Measurements from ENCODE around the gene DSCAM.
"Not testable (repeated sequence)": the region's sequence is repeated elsewhere in the genome, so short reads cannot be mapped to it uniquely, and the experiment has no call there.

The DSCAM gene

GRCh38 chr21:40335704-40336103 lies 511.3 kb downstream of the DSCAM start:
- Histone ChIP-seq H3K4me3 (ENCODE audit: low read depth, low read length) (no peak overlapping the region), H3K27me3 (replicated peaks) (no peaks in the 10 kb centered on the region), H3K27ac (no peak overlapping the region), H3K36me3 (replicated peaks) (no peaks in the 10 kb centered on the region)
- DNase-seq = no peak
- in situ Hi-C loops (cut with HindIII; ENCODE audit: low pct_ligation_motif_present, low sequenced_read_pairs) = no loop called here
- TF ChIP-seq CTCF (IDR thresholded peaks at IDR 0.05; ENCODE audit: low read depth, low read length, missing control alignments) = no peak

GRCh38 chr21:40334159-40334558 lies 512.8 kb downstream of the DSCAM start:
- Histone ChIP-seq H3K4me3 (ENCODE audit: low read depth, low read length) (no peak overlapping the region), H3K36me3 (replicated peaks) (no peaks in the 10 kb centered on the region), H3K27me3 (replicated peaks) (no peaks in the 10 kb centered on the region), H3K27ac (no peak overlapping the region)
- no peak for TF ChIP-seq CTCF (IDR thresholded peaks at IDR 0.05; ENCODE audit: low read depth, low read length, missing control alignments)
- no peak for DNase-seq
- in situ Hi-C loops (cut with HindIII; ENCODE audit: low pct_ligation_motif_present, low sequenced_read_pairs) = no loop called here

GRCh38 chr21:40333731-40334130 lies 513.2 kb downstream of the DSCAM start:
- H3K27me3 ChIP-seq (replicated peaks) = no peaks in the 10 kb centered on the region
- no peak overlapping the region for H3K27ac ChIP-seq
- H3K4me3 ChIP-seq (ENCODE audit: low read depth, low read length) = no peak overlapping the region
- no peak for DNase-seq
- TF ChIP-seq CTCF (IDR thresholded peaks at IDR 0.05; ENCODE audit: low read depth, low read length, missing control alignments) = no peak
- no peaks in the 10 kb centered on the region for H3K36me3 ChIP-seq (replicated peaks)
- in situ Hi-C loops (cut with HindIII; ENCODE audit: low pct_ligation_motif_present, low sequenced_read_pairs) = no loop called here

GRCh38 chr21:40331804-40332203 lies 515.2 kb downstream of the DSCAM start:
- no peak overlapping the region for H3K4me3 ChIP-seq (ENCODE audit: low read depth, low read length)
- no peak overlapping the region for H3K27ac ChIP-seq
- H3K27me3 ChIP-seq (replicated peaks) = no peaks in the 10 kb centered on the region
- in situ Hi-C loops (cut with HindIII; ENCODE audit: low pct_ligation_motif_present, low sequenced_read_pairs) = no loop called here
- no peaks in the 10 kb centered on the region for H3K36me3 ChIP-seq (replicated peaks)
- no peak for DNase-seq
- TF ChIP-seq CTCF (IDR thresholded peaks at IDR 0.05; ENCODE audit: low read depth, low read length, missing control alignments) = no peak

GRCh38 chr21:40331172-40331571 lies 515.8 kb downstream of the DSCAM start:
- in situ Hi-C loops (cut with HindIII; ENCODE audit: low pct_ligation_motif_present, low sequenced_read_pairs) = no loop called here
- TF ChIP-seq CTCF (IDR thresholded peaks at IDR 0.05; ENCODE audit: low read depth, low read length, missing control alignments) = no peak
- Histone ChIP-seq H3K27me3 (replicated peaks) (no peaks in the 10 kb centered on the region), H3K4me3 (ENCODE audit: low read depth, low read length) (no peak overlapping the region), H3K27ac (no peak overlapping the region), H3K36me3 (replicated peaks) (no peaks in the 10 kb centered on the region)
- DNase-seq = no peak

GRCh38 chr21:40324389-40324788 lies 522.6 kb downstream of the DSCAM start:
- DNase-seq = no peak
- TF ChIP-seq CTCF (IDR thresholded peaks at IDR 0.05; ENCODE audit: low read depth, low read length, missing control alignments) = no peak
- Histone ChIP-seq H3K4me3 (ENCODE audit: low read depth, low read length) (no peak overlapping the region), H3K36me3 (replicated peaks) (no peaks in the 10 kb centered on the region), H3K27ac (no peak overlapping the region), H3K27me3 (replicated peaks) (no peaks in the 10 kb centered on the region)
- in situ Hi-C loops (cut with HindIII; ENCODE audit: low pct_ligation_motif_present, low sequenced_read_pairs) = no loop called here

- H3K27ac ChIP-seq; H3K36me3 ChIP-seq (replicated peaks); H3K27me3 ChIP-seq (replicated peaks); H3K4me3 ChIP-seq (ENCODE audit: low read depth, low read length); DNase-seq; in situ Hi-C loops (cut with HindIII; ENCODE audit: low pct_ligation_motif_present, low sequenced_read_pairs): not testable (repeated sequence)
Observed at GRCh38 chr21:40320718-40321117, 526.2 kb downstream of the DSCAM start.
